Hematopoietic multipotent progenitor cell treated with erythropoietin and hydrocortisone succinate and interleukin-3 and kit ligand, for 4 days (in vitro differentiated cells): ENCODE results near the gene ZFPL1.

Experiments
- DNase-seq: peaks from one replicate; pipeline ENCODE4 v3.0.0-alpha.2; 2015

Gene ZFPL1

GRCh38 chr11:65083834-65084597 lies at the start of gene ZFPL1, which contains the start of gene CDCA5:
ZFPL1 (plus strand) TSS chr11:65084222; CDS start chr11:65084699, 477 bp downstream.
CDCA5 (minus strand) TSS chr11:65084040; CDS start chr11:65083978, 62 bp downstream.
- DNase-seq: peak; percentile 98

DNA sequence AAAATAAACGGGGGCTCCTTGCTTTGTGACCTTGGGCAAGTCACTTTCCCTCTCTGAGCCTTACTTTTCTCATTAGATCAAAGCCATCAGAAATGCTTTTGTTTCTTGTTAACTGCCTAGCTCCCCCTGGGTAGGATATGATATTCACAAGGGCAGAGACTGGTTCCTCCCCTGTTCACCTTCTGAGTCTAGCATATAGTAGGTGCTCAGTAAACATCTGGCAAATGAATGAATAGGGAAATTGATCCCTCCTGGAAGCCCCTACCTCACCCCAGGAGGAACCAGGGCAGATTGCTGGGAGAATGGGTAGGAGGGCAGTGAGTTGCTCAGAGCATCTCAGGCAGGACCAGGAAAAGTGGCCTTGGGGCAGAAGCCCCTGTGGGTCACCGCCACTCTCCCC lies 49.6 kb upstream of the ZFPL1 start:
- DNase-seq: no peak

DNA sequence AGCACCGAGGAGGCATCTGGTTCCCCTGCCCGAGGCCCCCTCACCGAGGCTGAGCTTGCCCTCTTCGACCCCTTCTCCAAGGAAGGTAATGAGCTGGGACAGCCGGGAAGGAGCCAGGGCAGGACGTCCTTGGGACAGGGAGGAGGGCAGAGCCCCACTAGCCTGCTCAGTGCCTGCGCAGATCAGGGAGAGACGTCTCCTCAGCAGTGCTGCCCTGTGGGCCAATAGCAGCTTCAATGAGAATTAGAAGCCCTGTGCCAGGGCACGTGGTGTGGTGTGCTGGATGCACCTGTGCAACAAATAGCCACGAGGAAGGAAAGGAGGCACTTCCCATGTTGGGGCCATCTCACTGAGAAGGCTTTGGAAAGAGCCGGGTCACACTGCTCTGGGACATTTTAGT lies 48.4 kb upstream of the ZFPL1 start:
- no peak for DNase-seq

DNA sequence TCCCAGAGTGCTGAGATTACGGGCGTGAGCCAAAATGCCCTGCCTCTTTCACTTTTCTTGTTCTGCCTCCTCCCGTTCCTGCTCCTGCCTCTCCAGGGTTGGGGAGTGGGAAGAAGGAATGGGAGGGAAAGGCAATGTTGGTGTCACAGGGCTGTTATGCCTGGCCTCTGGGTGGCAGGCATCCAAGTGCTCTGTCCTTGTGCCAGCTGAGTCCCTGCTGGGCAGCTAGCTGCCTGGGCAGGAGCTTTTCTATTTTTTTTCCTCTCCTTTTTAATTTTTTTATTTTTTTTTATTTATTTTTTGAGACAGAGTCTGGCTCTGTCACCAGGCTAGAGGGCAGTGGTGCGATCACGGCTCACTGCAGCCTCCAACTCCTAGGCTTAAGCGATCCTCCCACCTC lies 47.1 kb upstream of the ZFPL1 start:
- no peak for DNase-seq

DNA sequence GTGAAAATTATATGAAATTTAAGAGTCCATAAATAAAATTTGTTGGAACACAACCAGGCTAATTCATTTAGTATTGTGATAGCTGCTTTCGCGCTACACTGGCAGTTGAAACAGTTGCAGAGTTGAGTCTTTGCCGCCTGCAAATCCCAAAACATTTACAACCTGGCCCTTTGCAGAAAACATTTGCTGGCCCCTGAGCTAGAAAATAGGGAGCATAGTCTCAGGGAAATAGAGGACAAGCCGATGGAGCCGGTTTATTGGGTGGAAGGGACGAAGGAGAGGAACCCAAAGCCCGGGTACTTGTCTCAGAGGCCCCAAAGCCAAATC lies 43.5 kb upstream of the ZFPL1 start:
- DNase-seq: no peak

GRCh38 chr11:65040847-65041622 lies 43.0 kb upstream of the ZFPL1 start, which contains the start of gene SAC3D1:
SAC3D1 (plus strand) TSS chr11:65041210; CDS start chr11:65041293, 83 bp downstream.
- DNase-seq: peak; percentile 99

DNA sequence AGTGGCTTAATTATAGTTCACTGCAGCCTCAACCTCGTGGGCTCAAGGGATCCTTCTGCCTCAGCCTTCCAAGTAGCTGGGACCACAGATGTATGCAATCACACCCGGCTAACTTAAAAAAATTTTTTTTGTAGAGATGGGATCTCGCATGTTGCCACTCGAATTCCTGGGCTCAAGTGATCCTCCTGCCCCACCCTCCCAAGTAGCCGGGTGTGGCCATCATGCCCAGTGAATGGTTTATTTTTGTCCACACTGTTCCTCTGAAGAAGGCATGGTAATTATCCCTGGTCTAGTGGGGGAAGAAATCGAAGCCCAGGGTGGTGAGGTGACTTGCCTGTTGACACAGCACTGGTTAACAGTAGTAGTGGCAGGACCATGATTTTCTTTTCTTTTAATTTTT lies 41.1 kb upstream of the ZFPL1 start:
- DNase-seq: peak; percentile 29

DNA sequence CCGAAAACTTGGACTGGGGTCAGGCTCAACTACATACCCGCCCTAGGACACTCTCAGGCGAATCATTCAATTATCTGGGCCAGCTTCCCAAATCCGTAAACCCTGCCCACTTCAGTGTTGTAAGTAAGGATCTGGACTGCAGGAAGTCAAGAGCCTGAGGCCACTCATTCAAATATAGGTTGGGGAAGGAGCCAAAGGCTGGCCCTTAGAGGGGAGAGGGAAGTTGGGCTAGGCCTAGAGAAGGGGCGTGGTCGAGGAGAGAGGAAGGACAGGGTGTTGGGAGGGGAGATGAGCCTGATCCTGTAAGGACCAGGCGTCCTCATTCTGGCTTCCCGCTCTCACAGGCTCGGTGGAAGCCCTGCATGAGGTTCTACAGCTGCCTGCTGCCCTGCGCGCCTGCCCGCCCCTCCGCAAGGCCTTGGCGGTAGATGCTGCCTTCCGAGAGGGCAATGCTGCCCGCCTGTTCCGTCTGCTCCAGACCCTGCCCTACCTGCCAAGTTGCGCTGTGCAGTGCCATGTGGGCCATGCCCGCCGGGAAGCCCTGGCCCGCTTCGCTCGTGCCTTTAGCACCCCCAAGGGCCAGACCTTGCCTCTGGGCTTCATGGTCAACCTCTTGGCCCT lies 40.0 kb upstream of the ZFPL1 start:
- DNase-seq: peak; percentile 58

- DNase-seq: no peak
These were observed 39.0 kb upstream of the ZFPL1 start for GRCh38 chr11:65045061-65045460.

DNA sequence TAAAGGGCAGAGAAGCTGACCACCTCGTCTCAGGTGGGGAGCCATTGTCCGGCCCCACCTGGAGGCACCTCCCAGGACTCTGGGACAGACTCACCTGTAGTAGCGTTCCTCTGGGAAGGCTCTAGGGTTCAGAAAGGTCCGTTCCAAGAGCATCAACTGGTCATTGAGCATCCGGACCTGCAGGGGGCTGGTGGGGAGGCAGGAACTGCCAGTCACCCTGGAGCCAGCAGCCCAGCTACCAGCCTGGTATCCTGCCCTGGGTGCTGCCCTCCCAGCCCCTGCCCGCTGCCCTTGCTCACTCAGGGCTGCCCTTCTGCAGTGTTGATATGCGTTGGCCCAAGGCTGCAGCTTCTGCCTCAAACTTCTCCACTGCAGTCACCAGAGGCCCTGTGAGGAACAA lies 38.3 kb upstream of the ZFPL1 start:
- no peak for DNase-seq

GRCh38 chr11:65047581-65048422 lies 36.2 kb upstream of the ZFPL1 start:
- DNase-seq: peak; percentile 50

- no peak for DNase-seq
These were observed 32.6 kb upstream of the ZFPL1 start for GRCh38 chr11:65051398-65051858.

GRCh38 chr11:65053827-65054508 lies 30.1 kb upstream of the ZFPL1 start:
- DNase-seq: no peak

- DNase-seq: no peak
These were observed 28.5 kb upstream of the ZFPL1 start for GRCh38 chr11:65055538-65055937.

DNA sequence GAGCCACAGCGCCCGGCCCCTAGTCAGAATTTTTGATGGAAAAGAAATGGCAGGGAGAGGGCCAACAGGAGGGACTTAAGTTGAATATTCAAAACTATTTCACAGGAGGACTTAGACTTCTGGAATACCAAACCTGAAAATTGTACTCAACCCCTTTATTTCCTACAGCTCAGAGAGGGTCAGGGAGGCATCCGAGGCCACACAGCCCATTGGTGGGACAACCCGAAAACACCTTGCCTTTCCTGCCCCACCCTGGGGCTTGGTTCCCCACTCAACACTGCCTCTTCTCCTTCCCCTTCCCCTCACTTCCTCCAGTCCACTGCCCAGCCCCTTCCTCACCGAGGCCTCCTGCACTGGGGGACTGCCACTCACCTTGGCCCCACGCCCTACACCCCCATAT lies 27.0 kb upstream of the ZFPL1 start:
- DNase-seq: no peak

DNA sequence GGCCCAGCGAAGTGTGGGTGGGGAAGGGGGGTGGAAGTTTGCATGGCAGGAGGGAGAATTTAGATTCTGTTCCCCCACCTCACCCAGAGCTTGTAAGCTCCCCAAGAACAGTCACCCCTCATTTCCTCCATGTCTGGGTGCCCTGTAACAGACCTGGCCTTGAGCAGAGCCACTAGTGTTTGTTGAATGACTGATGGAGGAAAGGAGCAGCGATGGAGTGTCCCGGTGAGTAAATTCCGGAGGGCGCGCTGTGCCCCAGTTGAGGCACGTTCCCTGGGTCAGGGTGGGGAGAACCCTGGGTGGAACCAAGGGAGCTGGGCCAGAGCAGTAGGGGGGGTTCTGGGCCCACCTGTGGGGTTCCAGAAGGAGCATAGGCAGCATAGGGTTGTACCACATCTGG lies 26.5 kb upstream of the ZFPL1 start:
- no peak for DNase-seq

GRCh38 chr11:65058012-65058411 lies 26.0 kb upstream of the ZFPL1 start:
- no peak for DNase-seq

DNA sequence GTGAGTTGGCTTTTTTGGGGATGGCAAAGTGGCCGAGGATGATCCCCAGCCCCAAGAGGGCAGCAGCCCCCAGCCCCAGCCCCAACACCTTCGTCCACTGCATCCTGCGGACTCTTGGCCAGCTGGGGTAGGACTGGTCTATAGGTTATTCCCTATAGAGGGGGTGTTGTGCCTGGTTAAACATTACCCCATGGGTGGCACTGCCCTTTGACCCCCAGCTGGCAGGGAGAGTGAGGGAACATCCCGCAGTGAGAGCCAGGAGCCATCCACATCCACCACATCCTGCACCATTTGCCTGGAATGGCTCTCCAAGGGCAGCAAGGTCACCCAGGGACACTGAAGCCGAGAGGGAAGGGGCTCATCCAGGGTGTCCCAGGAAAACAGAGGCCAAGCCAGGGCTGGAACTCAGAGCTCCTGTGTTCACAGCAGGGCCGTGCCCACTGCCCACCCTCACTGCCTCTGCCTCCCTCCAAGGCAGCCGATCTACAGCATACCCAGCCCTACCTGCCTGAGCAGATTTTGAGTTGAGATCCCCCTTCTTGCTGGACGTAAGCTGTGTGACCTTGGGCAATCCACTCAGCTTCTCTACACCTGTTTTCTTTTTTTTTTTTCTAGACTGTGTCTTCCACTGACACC lies 25.5 kb upstream of the ZFPL1 start, which contains the start of gene NAALADL1:
Gene NAALADL1, minus strand, starts transcription at position 135 of the 636 bp plus-strand sequence. Its CDS starts 32 bp downstream, at position 103.
- DNase-seq: no peak

DNA sequence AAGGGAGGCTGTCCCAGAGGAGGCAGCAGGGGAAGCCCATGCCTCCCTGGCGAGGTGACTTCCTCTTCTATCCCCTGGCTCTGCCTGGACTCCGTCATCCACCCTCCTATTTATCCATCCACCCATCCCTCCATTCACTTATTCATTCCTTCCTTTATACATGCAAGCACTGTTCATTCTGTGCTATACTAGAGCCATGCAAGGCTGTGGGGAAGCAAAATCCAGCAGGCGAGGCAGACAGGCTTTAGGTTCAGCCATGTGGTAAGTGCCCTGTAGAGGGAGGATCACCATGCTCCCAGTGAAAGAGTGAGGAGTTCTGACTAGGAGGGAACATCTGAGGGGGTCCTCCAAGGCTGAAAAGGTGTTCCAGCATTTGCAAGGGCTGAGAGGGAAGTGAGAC lies 24.5 kb upstream of the ZFPL1 start:
- DNase-seq: no peak

DNA sequence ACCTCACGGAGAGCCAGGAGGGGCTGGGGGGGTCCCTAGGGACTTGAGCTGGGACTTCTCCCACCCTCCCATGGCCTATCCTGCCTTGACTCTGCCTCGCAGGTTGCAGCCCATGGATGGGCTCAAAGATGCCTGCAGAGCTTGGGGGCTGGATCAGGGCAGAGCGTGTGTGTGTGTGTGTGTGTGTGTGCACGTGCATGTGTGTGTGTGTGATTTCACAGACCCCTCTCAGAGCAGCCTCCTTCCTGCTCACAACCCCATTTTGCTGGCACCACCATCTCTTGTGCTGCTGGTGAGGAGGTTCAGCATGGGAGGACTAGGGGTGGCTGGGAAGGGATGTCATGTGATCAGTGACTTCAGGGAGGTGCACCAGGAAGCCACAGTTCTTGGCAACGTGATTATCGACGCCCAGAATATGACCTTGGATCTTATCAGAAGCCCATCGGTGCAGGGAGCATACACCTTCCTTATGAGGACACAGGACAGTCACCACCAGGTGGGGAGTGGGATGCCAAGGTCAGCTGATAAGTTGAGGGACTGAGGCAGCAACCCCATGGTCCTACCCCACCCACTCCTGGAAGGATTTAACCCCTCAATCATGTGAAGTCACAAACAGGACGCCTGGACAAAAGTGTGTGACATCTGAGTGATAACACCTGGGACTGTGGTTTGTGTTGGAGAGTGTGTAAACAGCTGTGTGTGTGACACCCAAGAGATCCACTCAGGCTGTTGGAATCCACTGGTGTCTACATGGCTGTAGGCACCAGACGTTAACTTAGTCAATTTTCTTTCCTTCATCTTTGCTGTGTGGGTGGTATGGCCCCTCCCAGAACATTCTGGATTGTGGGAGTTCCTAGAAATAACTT lies 23.8 kb upstream of the ZFPL1 start:
- DNase-seq: no peak
